MM.1S (cell line): ENCODE results near the gene SQSTM1.

Experiments used
- DNase-seq: peaks from one replicate; pipeline ENCODE4 v3.0.0-alpha.2; 2015
- H2AFZ ChIP-seq: fragments of 300-600 bp; sonication (generic); 2 replicates; pipeline ENCODE4 v1.6.0; 2016; ENCODE audit warnings: antibody characterized with exemption, low read length
- H3F3A ChIP-seq: fragments of 300-600 bp; sonication (generic); 2 replicates; pipeline ENCODE4 v1.6.1; 2016; ENCODE audit warnings: mild to moderate bottlenecking, antibody characterized with exemption, low read length, moderate library complexity, mixed read lengths; ENCODE audit not compliant: insufficient read depth
- H3K27ac ChIP-seq: fragments of 300-600 bp; sonication (generic); 2 replicates; pipeline ENCODE4 v1.5.1; 2016; ENCODE audit warnings: mild to moderate bottlenecking, low read length
- H3K27me3 ChIP-seq: fragments of 300-600 bp; sonication (generic); replicated peaks from 2 replicates; pipeline ENCODE4 v1.6.0; 2016; ENCODE audit warnings: low read length; ENCODE audit not compliant: insufficient read depth
- H3K36me3 ChIP-seq: fragments of 300-600 bp; sonication (generic); replicated peaks from 2 replicates; pipeline ENCODE4 v1.6.1; 2016; ENCODE audit warnings: mild to moderate bottlenecking, low read length, mixed read lengths; ENCODE audit not compliant: insufficient read depth
- H3K4me1 ChIP-seq: fragments of 300-600 bp; sonication (generic); 2 replicates; pipeline ENCODE4 v1.6.1; 2016; ENCODE audit warnings: low read length, mixed read lengths
- H3K4me2 ChIP-seq: fragments of 300-600 bp; sonication (generic); 2 replicates; pipeline ENCODE4 v1.6.0; 2016; ENCODE audit warnings: low read depth, low read length
- H3K4me3 ChIP-seq: fragments of 300-600 bp; sonication (generic); 2 replicates; pipeline ENCODE4 v1.5.1; 2016; ENCODE audit warnings: low read length, mixed read lengths
- H3K79me2 ChIP-seq: fragments of 300-600 bp; sonication (generic); 2 replicates; pipeline ENCODE4 v1.6.1; 2016; ENCODE audit warnings: mixed run types, low read length, mixed read lengths
- H3K9ac ChIP-seq: fragments of 300-600 bp; sonication (generic); 2 replicates; pipeline ENCODE4 v1.6.1; 2016; ENCODE audit warnings: low read length, mixed read lengths
- H3K9me2 ChIP-seq: fragments of 300-600 bp; sonication (generic); replicated peaks from 2 replicates; pipeline ENCODE4 v1.6.1; 2016; ENCODE audit warnings: mild to moderate bottlenecking, low read length, mixed read lengths; ENCODE audit not compliant: insufficient read depth
- H3K9me3 ChIP-seq: fragments of 300-600 bp; sonication (generic); replicated peaks from 2 replicates; pipeline ENCODE4 v1.6.1; 2016; ENCODE audit warnings: mild to moderate bottlenecking, low read length, mixed read lengths; ENCODE audit not compliant: insufficient read depth
- H4K20me1 ChIP-seq: fragments of 300-600 bp; sonication (generic); 2 replicates; pipeline ENCODE4 v1.6.1; 2016; ENCODE audit warnings: mild to moderate bottlenecking, low read length, moderate library complexity, mixed read lengths; ENCODE audit not compliant: insufficient read depth
- EZH2 ChIP-seq: fragments of 300-600 bp; sonication (generic); optimal IDR thresholded peaks from 2 replicates; pipeline ENCODE3; 2017; ENCODE audit warnings: low read depth, mild to moderate bottlenecking, antibody characterized with exemption, low read length, mixed read lengths
- EZH2phosphoT487 ChIP-seq: fragments of 300-600 bp; sonication (generic); IDR thresholded peaks from 2 replicates; pipeline ENCODE4 v1.6.1; 2018; ENCODE audit warnings: antibody characterized with exemption, low read length
- TF ChIP-seq, protein P1 (sequence below): fragments of 300-600 bp; sonication (generic); IDR thresholded peaks from 2 replicates; pipeline ENCODE4 v1.5.1; 2016; ENCODE audit warnings: antibody characterized with exemption, low read length, mixed read lengths

SQSTM1 gene

DNA sequence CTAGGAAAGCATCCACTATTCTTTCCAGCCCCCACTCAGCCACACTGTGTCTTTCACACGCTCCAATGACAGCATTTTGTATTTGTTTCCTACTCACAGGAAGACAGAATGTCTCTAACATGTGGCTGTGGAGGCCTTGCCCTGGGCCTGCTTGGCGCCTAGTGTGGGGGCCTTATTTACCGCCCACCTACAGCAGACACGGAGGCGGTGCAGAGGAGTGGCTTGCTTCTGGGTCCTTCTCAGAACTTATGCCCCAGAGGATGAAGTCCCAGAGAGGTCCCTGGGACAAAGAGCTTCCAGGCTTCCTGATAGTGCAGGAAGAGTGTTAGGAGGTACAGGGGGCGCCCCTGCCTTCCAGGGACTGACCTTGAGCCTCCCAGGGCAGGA is 46.4 kb downstream of the SQSTM1 start:
- DNase-seq: no peak
- H3K27ac ChIP-seq: no peak overlapping the region
- no peak overlapping the region for H2AFZ ChIP-seq
- TF ChIP-seq EZH2phosphoT487: no peak
- TF ChIP-seq, protein P1, sequence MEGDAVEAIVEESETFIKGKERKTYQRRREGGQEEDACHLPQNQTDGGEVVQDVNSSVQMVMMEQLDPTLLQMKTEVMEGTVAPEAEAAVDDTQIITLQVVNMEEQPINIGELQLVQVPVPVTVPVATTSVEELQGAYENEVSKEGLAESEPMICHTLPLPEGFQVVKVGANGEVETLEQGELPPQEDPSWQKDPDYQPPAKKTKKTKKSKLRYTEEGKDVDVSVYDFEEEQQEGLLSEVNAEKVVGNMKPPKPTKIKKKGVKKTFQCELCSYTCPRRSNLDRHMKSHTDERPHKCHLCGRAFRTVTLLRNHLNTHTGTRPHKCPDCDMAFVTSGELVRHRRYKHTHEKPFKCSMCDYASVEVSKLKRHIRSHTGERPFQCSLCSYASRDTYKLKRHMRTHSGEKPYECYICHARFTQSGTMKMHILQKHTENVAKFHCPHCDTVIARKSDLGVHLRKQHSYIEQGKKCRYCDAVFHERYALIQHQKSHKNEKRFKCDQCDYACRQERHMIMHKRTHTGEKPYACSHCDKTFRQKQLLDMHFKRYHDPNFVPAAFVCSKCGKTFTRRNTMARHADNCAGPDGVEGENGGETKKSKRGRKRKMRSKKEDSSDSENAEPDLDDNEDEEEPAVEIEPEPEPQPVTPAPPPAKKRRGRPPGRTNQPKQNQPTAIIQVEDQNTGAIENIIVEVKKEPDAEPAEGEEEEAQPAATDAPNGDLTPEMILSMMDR: no peak
- no peak for TF ChIP-seq EZH2
- no peak overlapping the region for H3K9ac ChIP-seq
- H3K4me3 ChIP-seq: no peak overlapping the region
- H3K36me3 ChIP-seq: no peaks in the 10 kb centered on the region
- no peaks in the 10 kb centered on the region for H4K20me1 ChIP-seq
- no peaks in the 10 kb centered on the region for H3K27me3 ChIP-seq
- no peaks in the 10 kb centered on the region for H3K79me2 ChIP-seq
- H3F3A ChIP-seq: no peaks in the 10 kb centered on the region
- no peak overlapping the region for H3K4me2 ChIP-seq
- H3K9me2 ChIP-seq: no peaks in the 10 kb centered on the region
- no peaks in the 10 kb centered on the region for H3K4me1 ChIP-seq
- no peaks in the 10 kb centered on the region for H3K9me3 ChIP-seq

DNA sequence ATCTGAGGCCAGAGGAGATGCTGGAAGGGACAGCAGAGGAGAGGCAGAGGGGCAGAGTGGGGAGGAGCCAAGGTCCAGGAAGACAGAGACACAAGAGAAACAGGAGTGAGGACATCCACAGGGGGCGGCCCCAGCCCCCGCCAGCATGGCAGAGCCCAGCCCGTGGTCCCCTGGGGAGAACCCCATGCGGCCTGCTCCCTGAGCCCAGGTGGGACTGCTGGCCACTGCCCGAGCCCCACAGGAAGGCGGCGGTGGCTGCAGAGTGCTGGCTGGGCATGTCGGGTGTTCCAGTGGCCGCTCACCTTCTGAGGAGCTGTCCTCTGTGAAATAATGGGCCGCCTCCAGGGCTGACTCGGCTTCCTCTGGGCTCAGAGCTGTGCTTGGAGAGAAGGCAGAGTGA is 46.8 kb downstream of the SQSTM1 start:
- TF ChIP-seq EZH2 (no peak), EZH2phosphoT487 (no peak)
- TF ChIP-seq, protein P1: no peak
- H3K4me3 ChIP-seq: no peak overlapping the region
- no peaks in the 10 kb centered on the region for H4K20me1 ChIP-seq
- no peaks in the 10 kb centered on the region for H3K27me3 ChIP-seq
- no peaks in the 10 kb centered on the region for H3K9me2 ChIP-seq
- no peak for DNase-seq
- no peaks in the 10 kb centered on the region for H3K79me2 ChIP-seq
- H3F3A ChIP-seq: no peaks in the 10 kb centered on the region
- H2AFZ ChIP-seq: no peak overlapping the region
- H3K4me2 ChIP-seq: no peak overlapping the region
- no peaks in the 10 kb centered on the region for H3K4me1 ChIP-seq
- no peak overlapping the region for H3K9ac ChIP-seq
- no peak overlapping the region for H3K27ac ChIP-seq
- no peaks in the 10 kb centered on the region for H3K36me3 ChIP-seq
- H3K9me3 ChIP-seq: no peaks in the 10 kb centered on the region

DNA sequence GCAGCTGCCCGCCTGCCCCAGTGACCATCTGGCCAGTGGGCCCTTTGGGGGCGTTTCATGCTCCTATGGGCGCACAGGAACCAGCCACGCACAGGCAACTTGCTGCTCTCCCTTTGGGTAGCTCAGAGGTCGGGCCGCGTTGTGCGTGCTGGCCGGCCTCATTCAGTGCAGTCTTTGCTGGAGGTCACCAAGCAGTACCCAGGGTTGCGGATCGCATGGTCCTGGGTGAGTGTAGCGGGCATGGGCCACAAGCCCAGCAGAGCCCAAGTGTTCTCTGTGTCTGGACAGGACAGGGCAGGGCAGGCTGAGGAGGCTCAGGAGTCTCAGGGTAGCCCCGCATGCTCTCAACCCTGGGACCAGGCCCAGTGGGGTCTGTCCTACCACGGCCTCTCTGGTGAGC is 47.8 kb downstream of the SQSTM1 start:
- H3K4me1 ChIP-seq: no peaks in the 10 kb centered on the region
- H3K9me2 ChIP-seq: no peaks in the 10 kb centered on the region
- H3K27ac ChIP-seq: no peak overlapping the region
- H3K4me3 ChIP-seq: no peak overlapping the region
- no peaks in the 10 kb centered on the region for H4K20me1 ChIP-seq
- TF ChIP-seq, protein P1: no peak
- TF ChIP-seq EZH2phosphoT487: no peak
- TF ChIP-seq EZH2: no peak
- H3K9ac ChIP-seq: no peak overlapping the region
- no peak overlapping the region for H2AFZ ChIP-seq
- no peaks in the 10 kb centered on the region for H3K27me3 ChIP-seq
- no peaks in the 10 kb centered on the region for H3F3A ChIP-seq
- H3K4me2 ChIP-seq: no peak overlapping the region
- no peak for DNase-seq
- H3K79me2 ChIP-seq: no peaks in the 10 kb centered on the region
- H3K9me3 ChIP-seq: no peaks in the 10 kb centered on the region
- H3K36me3 ChIP-seq: no peaks in the 10 kb centered on the region

DNA sequence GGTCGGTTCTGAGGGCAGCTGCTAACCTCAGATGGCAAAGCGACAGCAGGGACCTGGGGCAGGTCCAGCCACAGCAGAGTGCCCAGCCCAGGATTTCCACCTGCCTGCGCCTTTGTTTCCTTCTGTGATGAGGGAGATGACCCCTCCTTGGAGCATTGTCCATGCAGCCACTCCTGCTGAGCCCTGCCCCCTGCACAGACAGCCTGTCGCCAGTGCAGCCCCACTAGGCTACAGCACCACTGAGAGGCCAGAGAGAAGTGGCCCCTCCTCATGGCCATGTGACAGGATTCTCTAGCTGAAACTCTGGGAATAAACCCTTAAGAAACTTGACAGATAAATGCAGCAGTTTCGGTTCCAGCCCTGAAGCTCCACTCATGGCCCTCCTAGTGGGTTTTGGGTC is 48.4 kb downstream of the SQSTM1 start:
- no peak overlapping the region for H3K4me3 ChIP-seq
- no peaks in the 10 kb centered on the region for H3F3A ChIP-seq
- H3K4me2 ChIP-seq: no peak overlapping the region
- H3K9ac ChIP-seq: no peak overlapping the region
- H2AFZ ChIP-seq: no peak overlapping the region
- no peaks in the 10 kb centered on the region for H3K4me1 ChIP-seq
- TF ChIP-seq, protein P1: no peak
- TF ChIP-seq EZH2phosphoT487 (no peak), EZH2 (no peak)
- H3K27ac ChIP-seq: no peak overlapping the region
- no peaks in the 10 kb centered on the region for H3K9me2 ChIP-seq
- no peaks in the 10 kb centered on the region for H3K79me2 ChIP-seq
- DNase-seq: no peak
- no peaks in the 10 kb centered on the region for H3K36me3 ChIP-seq
- H3K27me3 ChIP-seq: no peaks in the 10 kb centered on the region
- H3K9me3 ChIP-seq: no peaks in the 10 kb centered on the region
- no peaks in the 10 kb centered on the region for H4K20me1 ChIP-seq
